ENCODE measurements around the gene CCDC51. TPM values are rescaled to one million over a fixed set of nuclear protein-coding genes. Genes with fewer than 3 reads are reported as not detected.

Gene CCDC51
- total RNA-seq, 1 donor from 2014 or later: 11.4 TPM

- Histone ChIP-seq H3K27me3 (no peaks in the 10 kb centered on the region), H3K9me3 (no peaks in the 10 kb centered on the region), H3K27ac (no peak overlapping the region), H3K4me1 (no peaks in the 10 kb centered on the region), H3K36me3 (peaks cover 55% of the 10 kb centered on the region), H3K4me3 (no peak overlapping the region)
- TF ChIP-seq CTCF (IDR thresholded peaks at IDR 0.05): no peak
- ATAC-seq (no peak), DNase-seq (no peak)
- intact Hi-C loops (cut with DNase I): no loop called here
Observed at GRCh38 chr3:48415251-48415953, 24.5 kb downstream of the CCDC51 start.

GRCh38 chr3:48414376-48415250 lies 25.3 kb downstream of the CCDC51 start:
- no peaks in the 10 kb centered on the region for H3K4me1 ChIP-seq
- ATAC-seq: no peak
- TF ChIP-seq CTCF (IDR thresholded peaks at IDR 0.05): no peak
- H3K9me3 ChIP-seq: no peaks in the 10 kb centered on the region
- intact Hi-C loops (cut with DNase I): no loop called here
- peaks cover 62% of the 10 kb centered on the region for H3K36me3 ChIP-seq
- H3K4me3 ChIP-seq: no peak overlapping the region
- no peak overlapping the region for H3K27ac ChIP-seq
- DNase-seq: peak; percentile 45
- H3K27me3 ChIP-seq: no peaks in the 10 kb centered on the region

- Histone ChIP-seq H3K4me1 (no peaks in the 10 kb centered on the region), H3K4me3 (no peak overlapping the region), H3K27ac (no peak overlapping the region), H3K9me3 (no peaks in the 10 kb centered on the region), H3K36me3 (peaks cover 62% of the 10 kb centered on the region), H3K27me3 (no peaks in the 10 kb centered on the region)
- intact Hi-C loops (cut with DNase I): no loop called here
- no peak for TF ChIP-seq CTCF (IDR thresholded peaks at IDR 0.05)
- DNase-seq (peak; percentile 56), ATAC-seq (no peak)
Observed at GRCh38 chr3:48413611-48414010, 26.3 kb downstream of the CCDC51 start.

- intact Hi-C loops (cut with DNase I): no loop called here
- H3K9me3 ChIP-seq: no peaks in the 10 kb centered on the region
- no peak for DNase-seq
- H3K27ac ChIP-seq: no peak overlapping the region
- no peak for TF ChIP-seq CTCF (IDR thresholded peaks at IDR 0.05)
- no peaks in the 10 kb centered on the region for H3K4me1 ChIP-seq
- H3K36me3 ChIP-seq: peaks cover 64% of the 10 kb centered on the region
- no peak overlapping the region for H3K4me3 ChIP-seq
- no peak for ATAC-seq
- H3K27me3 ChIP-seq: no peaks in the 10 kb centered on the region
Observed at GRCh38 chr3:48413086-48413485, 26.8 kb downstream of the CCDC51 start.

- intact Hi-C loops (cut with DNase I): no loop called here
- Histone ChIP-seq H3K27me3 (no peaks in the 10 kb centered on the region), H3K36me3 (peaks cover 66% of the 10 kb centered on the region), H3K9me3 (no peaks in the 10 kb centered on the region), H3K4me1 (no peaks in the 10 kb centered on the region), H3K27ac (no peak overlapping the region), H3K4me3 (no peak overlapping the region)
- no peak for ATAC-seq
- no peak for TF ChIP-seq CTCF (IDR thresholded peaks at IDR 0.05)
- peak; percentile 62 for DNase-seq
Observed at GRCh38 chr3:48412375-48413001, 27.4 kb downstream of the CCDC51 start.
